Body of pancreas (tissue), 4 donors: ENCODE results near the gene CDH12. TPM values are rescaled to one million over a fixed set of nuclear protein-coding genes. Genes with fewer than 3 reads are reported as not detected.
A peak's percentile ranks its signal among the peaks of the same experiment; 100 is the strongest.

Source experiments
- ATAC-seq: fragments of 150-250 bp; one replicate; pipeline ENCODE4 v1.9.1; 2016
- DNase-seq, 4 donors: peaks; one replicate each; pipeline ENCODE4 v3.0.0-alpha.2; 2019
- H3K27ac ChIP-seq, 4 donors: fragments of 200-600 bp; sonication (generic); 1 replicate in 3 of 4; 2 replicates in 1 of 4; pipeline versions ENCODE4 v1.5.1 to v1.6.1; 2016 to 2019; ENCODE audit warnings: mild to moderate bottlenecking in 1 of 4, mixed read lengths in 1 of 4, moderate library complexity in 1 of 4
- H3K27me3 ChIP-seq, 2 donors: fragments of 200-600 bp; sonication (generic); one replicate each; pipeline ENCODE4 v1.6.0; 2016; ENCODE audit warnings: mild to moderate bottlenecking in 1 of 2
- H3K36me3 ChIP-seq, 2 donors: fragments of 200-600 bp; sonication (generic); replicated peaks in 1 of 2; 2 replicates each; pipeline ENCODE4 v1.5.1; 2016; ENCODE audit warnings: low read depth in 2 of 2; ENCODE audit not compliant: insufficient read depth in 1 of 2
- H3K4me1 ChIP-seq: fragments of 200-600 bp; sonication (generic); one replicate; pipeline ENCODE4 v1.6.0; 2016
- H3K4me3 ChIP-seq, 2 donors: fragments of 200-600 bp; sonication (generic); 1 replicate in 1 of 2; 2 replicates in 1 of 2; pipeline ENCODE4 v1.5.1; 2016 to 2019
- H3K9me3 ChIP-seq, 3 donors: fragments of 200-600 bp; sonication (generic); 1 replicate in 2 of 3; 2 replicates in 1 of 3; pipeline ENCODE4 v1.5.1; 2016
- POLR2A ChIP-seq, 3 donors: fragments of 450-650 bp; IDR thresholded peaks; one replicate each; pipeline ENCODE4 v1.6.1; 2016; ENCODE audit warnings: antibody characterized with exemption in 3 of 3, mild to moderate bottlenecking in 2 of 3
- WGBS, 2 donors: methylation state at CpG; one replicate each; pipeline ENCODE4 v1.1.5; 2017; 5-methylcytosine and 5-hydroxymethylcytosine counted together
- intact Hi-C: fragments of 100-400 bp; cut with DNase I; formaldehyde crosslinking; loops from one replicate; pipeline ENCODE4 v1.15.1; 2023
- total RNA-seq, 2 donors: library from RNA; depleted of rRNA; stranded (reverse); fragments of >200 nt; gene quantifications; one replicate each; pipeline ENCODE4 v1.1.0, GENCODE V29; 2016
- TF ChIP-seq, protein P1 (sequence below), 7 experiments: fragments of 450-650 bp in 4 of 7; fragments of 200-600 bp in 3 of 7; sonication (generic) in 3 of 7; IDR thresholded peaks; one replicate each; pipeline ENCODE4 v1.5.1; 2016 to 2019; ENCODE audit warnings: antibody characterized with exemption in 7 of 7

The CDH12 gene
- total RNA-seq, 2 donors from 2014 or later: not detected

DNA sequence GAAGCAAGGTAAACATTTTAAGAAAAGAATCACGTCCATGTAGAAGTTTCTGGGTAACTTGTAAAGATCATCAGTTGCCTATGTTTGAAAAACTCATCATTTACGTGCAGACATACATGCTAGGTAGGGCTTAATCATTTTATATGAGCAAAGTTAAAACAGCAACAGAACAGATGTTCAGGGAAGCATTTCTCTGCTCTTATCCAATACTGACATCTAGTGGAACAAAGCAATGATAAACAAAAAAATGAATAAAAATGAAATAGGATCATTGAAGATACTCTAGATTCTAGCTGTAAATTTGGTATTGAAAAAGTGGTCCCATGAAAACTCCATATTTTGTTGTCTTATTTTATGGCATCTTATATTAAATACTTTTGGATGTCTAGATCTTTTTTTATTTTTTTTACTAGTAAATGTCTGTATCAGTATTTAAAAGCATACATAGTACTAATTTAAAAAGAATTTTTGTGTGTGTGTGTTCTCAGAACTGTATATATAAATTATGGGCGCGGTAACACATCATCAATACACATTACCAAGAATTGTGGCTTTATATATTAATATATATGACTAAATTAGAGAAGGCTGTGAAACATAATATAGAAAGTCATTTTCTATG is 1050.2 kb downstream of the CDH12 start:
- no peaks in the 10 kb centered on the region for H3K4me1 ChIP-seq
- no peaks in the 10 kb centered on the region for H3K27me3 ChIP-seq
- no peak overlapping the region for H3K4me3 ChIP-seq
- intact Hi-C loops: no loop called here
- no peak for ATAC-seq
- H3K9me3 ChIP-seq: no peaks in the 10 kb centered on the region
- H3K36me3 ChIP-seq: no peaks in the 10 kb centered on the region
- TF ChIP-seq POLR2A (IDR thresholded peaks at IDR 0.05): no peak
- TF ChIP-seq, protein P1, sequence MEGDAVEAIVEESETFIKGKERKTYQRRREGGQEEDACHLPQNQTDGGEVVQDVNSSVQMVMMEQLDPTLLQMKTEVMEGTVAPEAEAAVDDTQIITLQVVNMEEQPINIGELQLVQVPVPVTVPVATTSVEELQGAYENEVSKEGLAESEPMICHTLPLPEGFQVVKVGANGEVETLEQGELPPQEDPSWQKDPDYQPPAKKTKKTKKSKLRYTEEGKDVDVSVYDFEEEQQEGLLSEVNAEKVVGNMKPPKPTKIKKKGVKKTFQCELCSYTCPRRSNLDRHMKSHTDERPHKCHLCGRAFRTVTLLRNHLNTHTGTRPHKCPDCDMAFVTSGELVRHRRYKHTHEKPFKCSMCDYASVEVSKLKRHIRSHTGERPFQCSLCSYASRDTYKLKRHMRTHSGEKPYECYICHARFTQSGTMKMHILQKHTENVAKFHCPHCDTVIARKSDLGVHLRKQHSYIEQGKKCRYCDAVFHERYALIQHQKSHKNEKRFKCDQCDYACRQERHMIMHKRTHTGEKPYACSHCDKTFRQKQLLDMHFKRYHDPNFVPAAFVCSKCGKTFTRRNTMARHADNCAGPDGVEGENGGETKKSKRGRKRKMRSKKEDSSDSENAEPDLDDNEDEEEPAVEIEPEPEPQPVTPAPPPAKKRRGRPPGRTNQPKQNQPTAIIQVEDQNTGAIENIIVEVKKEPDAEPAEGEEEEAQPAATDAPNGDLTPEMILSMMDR (IDR thresholded peaks at IDR 0.05): peak in 6 of 7 experiments; percentile 28 to 63 (median 58)
- DNase-seq: no peak
- H3K27ac ChIP-seq: no peak overlapping the region
- 15 to 20% methylated on average over 4 of the region's 4 CpGs for WGBS, 2 donors

DNA sequence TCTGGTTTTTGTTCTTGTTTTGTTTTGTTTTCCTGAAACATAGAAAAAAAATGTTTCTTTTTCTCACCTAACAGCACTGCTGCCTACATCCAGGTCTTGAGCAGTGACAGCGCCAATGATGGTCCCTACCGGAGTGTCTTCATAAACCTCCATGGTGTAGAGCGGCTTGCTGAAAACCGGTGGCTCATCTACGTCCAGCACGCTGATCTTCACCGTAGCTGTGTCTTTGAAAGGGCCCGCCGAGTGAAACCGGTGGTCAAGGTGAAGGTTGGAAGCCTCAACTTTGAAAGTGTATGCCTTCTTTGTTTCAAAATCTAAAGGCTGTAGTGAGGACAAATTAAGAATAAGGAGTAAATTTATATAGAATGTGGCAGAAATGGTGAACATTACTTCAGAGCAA is 1051.0 kb downstream of the CDH12 start:
- no peak for DNase-seq
- Histone ChIP-seq H3K4me1 (no peaks in the 10 kb centered on the region), H3K27ac (no peak overlapping the region), H3K9me3 (no peaks in the 10 kb centered on the region), H3K27me3 (no peaks in the 10 kb centered on the region), H3K36me3 (no peaks in the 10 kb centered on the region), H3K4me3 (no peak overlapping the region)
- no peak for ATAC-seq
- WGBS, 2 donors: 78 to 84% methylated on average over 10 of the region's 10 CpGs
- TF ChIP-seq POLR2A (IDR thresholded peaks at IDR 0.05): no peak
- TF ChIP-seq, protein P1 (IDR thresholded peaks at IDR 0.05): no peak
- intact Hi-C loops: no loop called here

DNA sequence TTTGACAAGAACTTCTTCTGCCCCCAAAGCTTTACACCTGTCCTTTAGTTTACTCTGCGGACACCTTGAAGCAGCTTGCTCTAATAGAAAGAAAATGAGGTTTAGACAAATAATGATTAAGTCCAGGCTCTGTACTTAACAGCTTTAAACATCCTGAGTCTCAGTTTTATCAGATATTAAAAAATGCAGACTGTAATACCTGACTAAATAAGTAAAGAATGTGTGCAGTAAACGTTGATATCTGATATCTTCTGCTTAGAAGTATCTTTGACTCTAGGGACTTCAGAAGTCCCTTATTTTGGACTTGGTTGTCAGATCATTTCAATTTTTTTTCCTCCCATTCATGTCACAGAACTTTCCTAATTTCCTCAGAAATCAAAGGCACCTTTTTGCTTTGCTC is 1060.4 kb downstream of the CDH12 start:
- H3K9me3 ChIP-seq: no peaks in the 10 kb centered on the region
- 19 to 24% methylated on average over 2 of the region's 2 CpGs for WGBS, 2 donors
- H3K36me3 ChIP-seq: no peaks in the 10 kb centered on the region
- no peaks in the 10 kb centered on the region for H3K27me3 ChIP-seq
- H3K27ac ChIP-seq: no peak overlapping the region
- no peak overlapping the region for H3K4me3 ChIP-seq
- H3K4me1 ChIP-seq: no peaks in the 10 kb centered on the region
- ATAC-seq (no peak), DNase-seq (no peak)
- intact Hi-C loops: no loop called here
- TF ChIP-seq POLR2A (IDR thresholded peaks at IDR 0.05): no peak
- TF ChIP-seq, protein P1 (IDR thresholded peaks at IDR 0.05): no peak

DNA sequence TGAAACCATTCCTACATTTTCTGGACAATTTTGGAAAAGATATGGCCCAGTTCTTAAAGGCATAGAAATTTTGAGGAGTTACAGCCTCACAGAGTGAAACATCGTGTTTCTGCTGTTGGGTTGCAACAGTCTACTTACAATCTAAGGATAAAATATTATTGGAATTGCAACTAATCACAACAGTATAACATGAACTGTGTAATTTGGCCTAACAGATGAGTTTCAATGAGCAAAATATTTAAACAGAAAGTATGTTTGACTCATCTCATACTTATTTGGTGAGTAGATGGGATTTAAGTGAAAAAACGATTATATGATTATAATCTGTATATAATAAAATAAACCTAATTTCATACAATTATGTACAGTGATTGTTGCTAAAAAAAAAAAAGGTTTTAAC is 1061.8 kb downstream of the CDH12 start:
- Histone ChIP-seq H3K9me3 (no peaks in the 10 kb centered on the region), H3K27me3 (no peaks in the 10 kb centered on the region), H3K4me3 (no peak overlapping the region), H3K4me1 (no peaks in the 10 kb centered on the region), H3K27ac (no peak overlapping the region), H3K36me3 (no peaks in the 10 kb centered on the region)
- ATAC-seq (no peak), DNase-seq (no peak)
- TF ChIP-seq, protein P1 (IDR thresholded peaks at IDR 0.05): no peak
- no peak for TF ChIP-seq POLR2A (IDR thresholded peaks at IDR 0.05)
- WGBS, 2 donors: 48 to 53% methylated on average over 2 of the region's 2 CpGs
- intact Hi-C loops: no loop called here

DNA sequence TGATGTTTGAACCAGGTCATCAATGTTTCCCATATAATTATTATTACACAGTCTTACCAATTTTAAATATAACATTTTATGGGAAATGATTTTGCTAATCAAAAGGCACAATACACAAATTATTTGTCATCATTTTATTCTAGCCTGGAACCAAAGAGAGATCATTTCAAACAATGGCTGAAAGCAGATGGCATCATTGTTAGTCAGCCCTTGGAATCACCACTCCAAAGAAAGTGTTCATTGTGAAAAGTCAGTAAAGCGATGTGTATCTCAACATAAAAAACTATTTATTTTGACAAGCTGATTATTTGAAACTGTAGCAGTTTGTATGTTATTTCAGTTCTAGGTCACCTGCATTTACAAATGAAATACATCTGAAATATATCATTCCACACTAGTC is 1068.7 kb downstream of the CDH12 start:
- DNase-seq: no peak
- 76 to 86% methylated on average over 1 of the region's 1 CpG for WGBS, 2 donors
- TF ChIP-seq, protein P1 (IDR thresholded peaks at IDR 0.05): no peak
- no peak for TF ChIP-seq POLR2A (IDR thresholded peaks at IDR 0.05)
- no peak for ATAC-seq
- no peaks in the 10 kb centered on the region for H3K36me3 ChIP-seq
- H3K4me1 ChIP-seq: no peaks in the 10 kb centered on the region
- H3K27me3 ChIP-seq: no peaks in the 10 kb centered on the region
- no peak overlapping the region for H3K27ac ChIP-seq
- intact Hi-C loops: no loop called here
- H3K9me3 ChIP-seq: no peaks in the 10 kb centered on the region
- no peak overlapping the region for H3K4me3 ChIP-seq
